Choroid plexus epithelial cell (primary cell): ENCODE data around the gene TNFSF15.

ENCODE experiments used
- DNase-seq: peaks from one replicate; pipeline ENCODE4 v3.0.0-alpha.2; 2010; ENCODE audit warnings: low read depth
- H3K4me3 ChIP-seq: 2 replicates; pipeline ENCODE4 v1.5.1; 2011; ENCODE audit warnings: low read depth, mild to moderate bottlenecking, control low read depth, low read length, moderate library complexity
- CTCF ChIP-seq: conservative IDR thresholded peaks from 2 replicates; pipeline ENCODE4 v1.5.1; 2011; ENCODE audit warnings: low read depth, mild to moderate bottlenecking, control low read depth, inconsistent platforms, low read length, moderate library complexity

The TNFSF15 gene

GRCh38 chr9:114791736-114792135 lies 14.1 kb downstream of the TNFSF15 start:
- TF ChIP-seq CTCF, result no peak
- no peak for DNase-seq
- H3K4me3 ChIP-seq, result no peak overlapping the region

GRCh38 chr9:114791312-114791711 lies 14.5 kb downstream of the TNFSF15 start:
- H3K4me3 ChIP-seq, result no peak overlapping the region
- DNase-seq, result no peak
- TF ChIP-seq CTCF, result no peak

- TF ChIP-seq CTCF, result no peak
Observed at GRCh38 chr9:114790521-114790920, 15.3 kb downstream of the TNFSF15 start.

GRCh38 chr9:114789006-114789405 lies 16.8 kb downstream of the TNFSF15 start:
- no peak for DNase-seq
- H3K4me3 ChIP-seq, result no peak overlapping the region
- no peak for TF ChIP-seq CTCF

More at GRCh38 chr9:114790521-114790920, 15.3 kb downstream of the TNFSF15 start:
- DNase-seq, result no peak
- H3K4me3 ChIP-seq, result no peak overlapping the region

GRCh38 chr9:114787781-114788498 lies 17.9 kb downstream of the TNFSF15 start:
- H3K4me3 ChIP-seq, result no peak overlapping the region
- TF ChIP-seq CTCF, result no peak
- no peak for DNase-seq

GRCh38 chr9:114787214-114787613 lies 18.6 kb downstream of the TNFSF15 start:
- DNase-seq, result no peak
- no peak for TF ChIP-seq CTCF
- H3K4me3 ChIP-seq, result no peak overlapping the region
